ENCODE results near the gene PAPSS1. TPM values are rescaled to one million over a fixed set of nuclear protein-coding genes. Genes with fewer than 3 reads are reported as not detected.

The PAPSS1 gene
- total and polyA plus RNA-seq, 2 donors (not counting 3 experiments of a cell fraction or from before 2014, with no cell fraction given): 69.6 to 77.2 TPM

DNA sequence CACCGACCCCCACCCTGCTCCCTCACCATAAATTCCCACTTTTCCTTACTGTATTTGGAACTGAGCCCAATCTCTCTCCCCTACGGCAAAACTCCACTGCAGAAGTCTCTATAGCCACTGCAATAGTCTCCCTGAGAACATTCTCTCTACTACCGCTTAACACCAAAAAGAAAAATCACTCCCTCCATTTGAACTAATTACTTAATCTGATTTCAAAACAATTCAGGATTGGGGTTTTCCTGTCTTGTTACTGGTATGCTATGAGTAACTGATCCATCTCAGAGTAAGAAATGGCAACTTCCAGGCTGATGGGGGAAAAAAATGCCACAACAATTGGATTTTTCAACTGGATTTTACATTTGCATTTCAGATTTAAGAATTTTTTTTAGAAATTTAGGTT lies 5.8 kb downstream of the PAPSS1 start:
- TF ChIP-seq MYC (IDR thresholded peaks at IDR 0.05; ENCODE audit: low read depth, low read length): no peak
- TF ChIP-seq, protein P1, sequence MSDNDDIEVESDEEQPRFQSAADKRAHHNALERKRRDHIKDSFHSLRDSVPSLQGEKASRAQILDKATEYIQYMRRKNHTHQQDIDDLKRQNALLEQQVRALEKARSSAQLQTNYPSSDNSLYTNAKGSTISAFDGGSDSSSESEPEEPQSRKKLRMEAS (IDR thresholded peaks at IDR 0.05; ENCODE audit: insufficient read depth, insufficient read length): no peak
- TF ChIP-seq EZH2 (IDR thresholded peaks at IDR 0.05; ENCODE audit: borderline replicate concordance, low read depth, low read length, severe bottlenecking): no peak
- TF ChIP-seq FOS (IDR thresholded peaks at IDR 0.05; ENCODE audit: borderline replicate concordance, insufficient read depth, low read length): no peak
- TF ChIP-seq POLR2AphosphoS5 (IDR thresholded peaks at IDR 0.05; ENCODE audit: insufficient read depth, low read depth, low read length): no peak
- TF ChIP-seq, protein P2, sequence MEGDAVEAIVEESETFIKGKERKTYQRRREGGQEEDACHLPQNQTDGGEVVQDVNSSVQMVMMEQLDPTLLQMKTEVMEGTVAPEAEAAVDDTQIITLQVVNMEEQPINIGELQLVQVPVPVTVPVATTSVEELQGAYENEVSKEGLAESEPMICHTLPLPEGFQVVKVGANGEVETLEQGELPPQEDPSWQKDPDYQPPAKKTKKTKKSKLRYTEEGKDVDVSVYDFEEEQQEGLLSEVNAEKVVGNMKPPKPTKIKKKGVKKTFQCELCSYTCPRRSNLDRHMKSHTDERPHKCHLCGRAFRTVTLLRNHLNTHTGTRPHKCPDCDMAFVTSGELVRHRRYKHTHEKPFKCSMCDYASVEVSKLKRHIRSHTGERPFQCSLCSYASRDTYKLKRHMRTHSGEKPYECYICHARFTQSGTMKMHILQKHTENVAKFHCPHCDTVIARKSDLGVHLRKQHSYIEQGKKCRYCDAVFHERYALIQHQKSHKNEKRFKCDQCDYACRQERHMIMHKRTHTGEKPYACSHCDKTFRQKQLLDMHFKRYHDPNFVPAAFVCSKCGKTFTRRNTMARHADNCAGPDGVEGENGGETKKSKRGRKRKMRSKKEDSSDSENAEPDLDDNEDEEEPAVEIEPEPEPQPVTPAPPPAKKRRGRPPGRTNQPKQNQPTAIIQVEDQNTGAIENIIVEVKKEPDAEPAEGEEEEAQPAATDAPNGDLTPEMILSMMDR (IDR thresholded peaks at IDR 0.05; ENCODE audit: extremely low read depth in 1 of 2, insufficient read depth in 1 of 2, low read depth in 1 of 2, low read length in 2 of 2): no peak
- TF ChIP-seq JUN (IDR thresholded peaks at IDR 0.05; ENCODE audit: borderline replicate concordance, insufficient read depth, insufficient read length, low read depth): no peak
- no peak for TF ChIP-seq GATA2 (IDR thresholded peaks at IDR 0.05; ENCODE audit: insufficient read depth, insufficient read length, low read depth, low read length)
- no peak for TF ChIP-seq POLR2A (IDR thresholded peaks at IDR 0.05; ENCODE audit: low read depth, low read length)
- H3K36me3 ChIP-seq (ENCODE audit: control insufficient read depth in 2 of 2, extremely low read depth in 1 of 2, insufficient read depth in 2 of 2, low read length in 2 of 2): no peaks in the 10 kb centered on the region
- H3K4me2 ChIP-seq (ENCODE audit: insufficient read depth, low read length): no peak overlapping the region
- POLR2A ChIA-PET: no interaction called here
- no peaks in the 10 kb centered on the region for H3K9me3 ChIP-seq (replicated peaks; ENCODE audit: control insufficient read depth, insufficient read depth, low read length)
- H3K79me2 ChIP-seq (ENCODE audit: control insufficient read depth, insufficient read depth, low read length): peaks cover 54% of the 10 kb centered on the region
- no peaks in the 10 kb centered on the region for H4K20me1 ChIP-seq (replicated peaks; ENCODE audit: control insufficient read depth, extremely low read depth, insufficient read depth, low read length)
- H3K27ac ChIP-seq (ENCODE audit: insufficient read depth, low read depth, low read length): no peak overlapping the region
- no peak for DNase-seq (ENCODE audit: low read depth, low spot score)
- FAIRE-seq: no peak
- no peak overlapping the region for H2AFZ ChIP-seq (ENCODE audit: low read depth, low read length)
- peaks cover 28% of the 10 kb centered on the region for H3K4me1 ChIP-seq (ENCODE audit: control insufficient read depth, extremely low read depth, insufficient read depth, low read length)
- H3K27me3 ChIP-seq (ENCODE audit: control insufficient read depth in 2 of 2, insufficient read depth in 2 of 2, low read length in 2 of 2): no peaks in the 10 kb centered on the region
- BruUV-seq (replicated peaks): no TSS peak
- CTCF ChIA-PET: no interaction called here
- intact Hi-C loops (cut with micrococcal nuclease) (no loop called here), dilution Hi-C loops (cut with MboI; ENCODE audit: extremely low pct_ligation_motif_present, low sequenced_read_pairs) (no loop called here)
- no peaks in the 10 kb centered on the region for H3K9me1 ChIP-seq (replicated peaks; ENCODE audit: control insufficient read depth, extremely low read depth, insufficient read depth, low read length)
- no peak overlapping the region for H3K4me3 ChIP-seq (replicated peaks in 1 of 3; ENCODE audit: insufficient read depth in 1 of 3, low read depth in 1 of 3, low read length in 3 of 3)
- H3K9ac ChIP-seq (replicated peaks; ENCODE audit: extremely low read depth, insufficient read depth, low read length): no peak overlapping the region
